IPS DF 4.7 (cell line): ENCODE results near the gene ARHGEF28.
A peak's percentile ranks its signal among the peaks of the same experiment; 100 is the strongest.

Source experiments
- DNase-seq: peaks from one replicate; pipeline ENCODE4 v3.0.0-alpha.2; 2013; ENCODE audit warnings: low spot score; ENCODE audit errors: extremely low read depth

The ARHGEF28 gene

DNA sequence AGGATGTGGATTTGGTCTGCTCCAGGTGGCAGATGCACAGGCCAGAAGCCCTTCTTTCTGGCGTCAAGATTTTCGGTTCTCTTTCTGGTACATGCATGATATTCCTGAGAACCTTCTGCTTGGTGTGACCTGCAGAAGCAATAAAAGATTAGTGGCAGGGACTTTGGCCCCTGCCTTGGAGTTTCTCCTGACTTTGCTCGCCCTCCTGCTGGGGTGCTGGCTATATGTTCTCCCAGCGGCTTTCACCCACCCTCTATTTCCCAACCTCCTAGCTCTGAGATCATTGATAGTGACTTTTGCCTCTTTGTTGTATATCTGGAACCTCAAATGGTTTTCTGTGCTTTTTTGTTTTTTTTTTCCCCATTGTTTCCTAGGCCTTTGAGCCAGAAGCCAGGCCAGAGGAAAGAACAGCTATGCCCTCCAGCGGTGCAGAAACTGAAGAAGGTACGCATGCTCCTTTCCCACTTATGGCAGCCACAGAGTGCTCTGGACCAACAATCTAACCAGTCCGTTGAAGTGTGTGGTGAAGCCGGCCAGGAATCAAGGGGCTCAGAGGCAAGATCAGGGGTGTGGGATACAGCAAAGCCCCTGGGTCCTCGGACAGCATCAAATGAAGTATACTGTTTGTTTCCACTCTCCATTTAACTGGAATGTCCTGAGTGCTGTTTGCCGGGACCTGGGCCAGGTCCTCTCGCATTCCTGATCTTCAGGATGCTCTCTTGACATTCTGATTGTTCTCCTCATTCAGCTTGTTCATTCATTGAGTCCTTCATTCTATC is 154.5 kb downstream of the ARHGEF28 start:
- no peak for DNase-seq

DNA sequence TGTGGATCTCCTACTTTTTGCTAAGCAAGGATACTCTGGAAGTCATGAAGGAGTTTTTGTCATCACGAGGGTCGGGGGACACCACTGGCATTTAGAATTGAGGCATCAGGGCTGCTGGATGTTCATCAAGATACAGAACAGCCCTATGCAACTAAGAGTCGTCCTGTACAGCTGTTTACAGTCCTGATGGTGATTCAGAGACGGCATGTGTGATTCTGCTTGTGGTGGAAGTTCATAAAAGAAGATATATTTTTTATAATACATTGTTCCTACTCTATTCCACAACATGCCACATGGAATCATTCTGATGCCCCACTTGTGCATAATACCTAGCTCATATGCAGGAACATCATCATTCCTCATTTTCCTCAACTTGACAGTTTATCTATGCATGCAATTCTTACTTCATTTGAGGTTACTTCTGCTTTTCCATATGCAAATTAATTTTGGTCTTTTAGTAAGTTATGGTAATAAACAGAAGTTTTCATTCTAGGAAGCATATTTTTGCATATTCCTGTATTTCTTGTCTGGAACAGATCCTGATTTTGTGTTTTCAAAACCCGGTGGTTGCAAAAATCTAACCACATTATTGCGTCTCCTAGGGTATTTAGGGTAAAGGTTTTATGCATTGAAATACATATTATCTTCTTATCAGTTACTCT is 155.2 kb downstream of the ARHGEF28 start:
- no peak for DNase-seq

DNA sequence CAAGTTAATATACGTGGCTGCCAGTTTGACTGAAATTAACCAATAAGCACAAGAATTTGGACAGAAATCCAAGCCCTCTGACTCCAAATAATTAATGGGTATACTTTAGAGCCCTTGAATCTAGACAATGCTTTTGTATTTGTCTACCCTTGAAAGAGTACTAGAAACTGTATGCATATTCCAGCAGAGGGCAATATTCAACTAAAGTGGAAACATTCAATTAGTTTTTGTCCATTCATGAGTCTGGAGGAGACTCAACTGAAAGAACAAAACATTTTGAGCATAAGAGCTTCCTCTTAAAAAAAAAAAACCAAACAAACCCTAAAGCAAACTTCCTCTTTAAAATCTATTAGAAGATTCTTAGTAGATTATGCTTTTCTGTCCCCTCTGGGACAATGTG is 157.8 kb downstream of the ARHGEF28 start:
- no peak for DNase-seq

DNA sequence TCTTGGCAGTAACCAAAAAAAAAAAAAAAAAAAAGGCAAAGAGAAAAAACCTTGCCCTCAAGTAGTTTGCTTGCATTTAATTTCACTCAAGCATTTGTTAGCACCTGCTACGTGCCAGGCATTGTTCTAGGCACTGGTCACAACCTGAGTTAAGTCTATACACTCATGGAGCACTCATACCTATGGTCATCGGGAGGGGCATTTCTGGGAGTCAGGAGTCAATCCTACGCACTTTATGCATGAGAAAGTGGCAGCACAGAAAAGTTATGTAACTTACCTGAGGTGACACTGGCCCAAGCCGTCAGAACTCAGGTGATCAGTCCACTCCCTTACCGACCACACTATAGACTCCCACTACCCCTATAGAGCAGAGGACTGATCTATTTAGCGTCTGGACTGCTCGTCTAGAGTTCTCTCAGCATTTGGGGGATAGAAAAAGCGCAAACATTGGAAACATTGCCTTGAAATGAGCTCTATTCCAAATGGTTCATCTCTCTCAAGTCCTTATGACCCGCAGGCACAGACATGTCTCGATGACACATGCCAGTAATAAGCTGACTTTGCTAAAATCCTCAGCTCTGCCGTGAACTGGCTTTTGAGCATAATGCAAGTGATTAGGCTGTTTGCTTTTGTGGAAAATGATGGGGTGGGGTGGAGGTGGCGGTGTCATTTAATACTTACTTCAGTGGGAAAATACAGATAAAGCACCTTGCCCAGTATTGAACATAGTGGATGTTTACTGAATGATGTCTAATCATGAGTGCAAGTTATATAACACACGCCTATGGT is 160.2 kb downstream of the ARHGEF28 start:
- no peak for DNase-seq

DNA sequence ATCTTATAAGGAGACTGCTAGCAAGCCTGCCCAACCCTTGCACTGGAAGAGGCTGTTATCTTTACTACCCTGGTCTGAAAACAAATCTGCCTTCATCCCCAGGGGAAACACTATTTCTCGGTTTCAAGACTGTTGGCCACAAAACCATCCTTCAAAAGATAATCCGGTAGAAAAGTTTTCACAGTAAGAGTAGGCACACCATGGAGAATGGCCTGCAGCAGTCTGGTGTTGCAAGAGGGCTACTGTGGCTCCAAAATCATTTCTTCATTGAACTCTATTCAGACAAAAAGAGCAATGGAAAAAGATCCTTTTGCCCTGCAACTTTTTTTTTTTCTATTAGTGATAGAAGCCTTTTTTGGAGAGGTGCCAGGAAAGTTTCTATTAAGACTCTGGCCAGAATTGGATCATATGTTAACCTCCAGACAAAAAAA is 163.9 kb downstream of the ARHGEF28 start:
- no peak for DNase-seq

DNA sequence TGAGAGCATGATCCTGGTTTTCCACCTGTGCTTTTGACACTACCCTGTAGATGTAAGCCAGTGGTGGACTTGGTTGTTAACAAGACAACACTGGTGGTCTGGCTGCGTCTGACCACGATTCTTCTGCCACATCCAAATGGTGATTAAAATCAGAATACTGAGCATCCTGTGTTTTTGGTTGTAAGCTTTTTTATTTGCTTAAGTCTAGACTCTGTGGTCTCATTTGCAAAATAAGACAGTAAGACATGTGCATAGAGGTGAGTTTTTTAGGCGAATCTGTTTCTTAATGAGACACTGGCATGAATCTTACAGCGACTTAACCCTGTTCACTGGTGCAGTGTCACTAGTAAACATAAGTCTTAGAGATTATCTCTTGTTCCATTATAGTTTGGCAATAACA is 165.4 kb downstream of the ARHGEF28 start:
- no peak for DNase-seq

DNA sequence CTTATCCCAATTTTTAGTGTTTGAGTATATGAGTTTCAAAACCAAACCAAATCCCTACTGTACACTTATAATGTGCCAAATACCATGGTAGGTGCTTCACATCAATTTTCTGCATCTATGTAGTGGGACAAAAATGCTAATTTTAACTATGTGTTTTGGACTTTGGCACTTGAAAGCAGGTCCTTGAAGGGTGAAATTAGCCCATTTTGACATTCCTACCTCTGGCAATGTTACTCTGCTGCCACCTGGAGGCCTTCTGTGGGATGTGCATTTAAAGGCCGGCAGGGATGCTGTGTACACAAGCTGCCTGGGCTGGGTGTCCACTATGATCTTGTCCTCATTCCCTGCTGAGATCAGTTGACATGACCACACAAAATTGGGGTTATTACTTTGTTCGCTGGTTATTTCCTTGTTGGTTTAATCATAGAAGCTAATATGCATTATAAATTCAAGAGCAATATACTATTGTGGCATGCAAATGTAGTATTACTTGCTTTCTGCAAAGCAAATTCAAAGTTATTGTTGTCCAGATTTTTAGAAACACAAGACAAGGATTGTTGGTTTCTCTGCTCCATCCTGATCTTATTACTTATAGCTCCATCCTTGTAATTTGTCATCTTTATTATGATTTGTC is 166.8 kb downstream of the ARHGEF28 start:
- DNase-seq: peak; percentile 25

DNA sequence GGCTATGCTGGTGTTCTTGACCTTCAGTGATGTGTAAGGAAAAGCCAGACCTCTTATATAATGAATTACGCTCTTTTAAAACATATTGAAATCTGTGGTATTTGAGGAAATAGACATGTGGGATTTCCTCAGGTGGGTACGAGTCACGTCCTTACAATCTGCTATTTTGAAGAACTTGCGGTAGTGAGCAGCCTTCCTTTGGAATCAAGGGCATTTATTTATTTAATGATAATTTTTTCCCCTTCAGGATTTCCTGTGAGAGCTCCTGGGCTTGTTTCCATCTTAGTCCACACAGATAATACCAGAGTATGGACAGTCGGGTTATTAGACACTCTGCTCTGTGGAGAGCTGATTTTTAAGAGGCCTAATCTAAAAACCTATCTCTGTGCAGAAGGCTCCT is 167.9 kb downstream of the ARHGEF28 start:
- no peak for DNase-seq

DNA sequence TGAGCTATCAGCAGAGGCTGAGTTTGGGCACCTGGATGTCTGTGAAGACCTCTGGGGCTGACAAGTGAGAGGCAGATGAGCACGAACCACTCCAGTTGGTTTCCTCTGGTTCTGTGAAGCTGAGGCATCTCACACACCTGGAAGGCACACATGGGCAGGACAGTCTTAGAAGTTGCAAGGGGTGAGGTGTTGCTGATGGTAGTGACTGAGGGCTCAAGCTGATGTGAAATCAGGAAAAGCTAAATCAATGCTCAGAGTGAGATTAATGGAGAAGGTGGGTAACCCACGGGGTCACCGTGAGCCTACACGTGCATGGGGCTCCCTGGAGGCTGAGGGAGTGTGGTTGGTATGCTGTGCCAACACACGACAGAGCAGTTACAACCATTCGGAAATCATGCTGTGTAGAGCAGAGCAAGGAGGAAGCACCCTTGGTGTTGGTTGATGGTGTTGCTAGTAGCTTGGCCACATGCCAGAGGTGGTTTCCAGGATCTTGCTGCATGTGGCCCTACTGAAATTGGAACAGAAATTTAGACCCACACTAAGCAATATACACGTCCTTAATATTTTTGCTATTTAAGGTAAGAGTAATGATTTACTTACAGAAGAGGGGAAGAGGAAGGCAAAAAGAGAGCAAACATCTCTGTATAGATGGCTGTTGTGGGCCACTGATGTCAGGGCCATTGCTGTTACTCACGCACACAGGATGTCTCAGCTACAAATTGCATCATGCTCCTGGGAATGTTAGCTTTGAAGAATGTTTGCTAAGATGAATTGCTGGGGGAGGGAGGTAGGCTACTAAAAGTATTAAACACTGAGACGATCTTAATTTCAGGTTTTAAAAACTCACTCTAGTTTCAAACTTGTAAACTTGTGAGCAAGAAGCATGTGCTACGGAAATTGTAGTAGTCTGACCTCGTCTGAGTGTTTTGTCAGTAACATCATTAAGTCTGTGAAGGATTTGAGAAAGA is 170.5 kb downstream of the ARHGEF28 start:
- no peak for DNase-seq

DNA sequence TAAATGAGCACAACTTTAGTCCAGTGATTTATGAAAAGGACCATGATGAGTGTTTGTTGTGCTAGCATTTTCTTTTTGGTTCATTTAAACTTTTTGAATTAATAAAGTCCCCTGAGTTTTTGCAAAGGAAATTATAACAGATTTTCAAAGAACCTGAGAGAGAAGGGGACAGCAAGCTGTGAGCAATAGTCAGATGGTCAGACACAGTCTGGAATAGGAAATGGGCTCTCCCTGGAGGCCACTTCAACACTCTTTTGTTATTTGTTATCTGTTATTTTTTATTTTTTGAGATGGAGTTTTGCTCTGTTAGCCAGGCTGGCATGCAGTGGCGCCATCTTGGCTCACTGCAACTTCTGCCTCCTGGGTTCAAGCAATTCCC is 171.1 kb downstream of the ARHGEF28 start:
- no peak for DNase-seq

DNA sequence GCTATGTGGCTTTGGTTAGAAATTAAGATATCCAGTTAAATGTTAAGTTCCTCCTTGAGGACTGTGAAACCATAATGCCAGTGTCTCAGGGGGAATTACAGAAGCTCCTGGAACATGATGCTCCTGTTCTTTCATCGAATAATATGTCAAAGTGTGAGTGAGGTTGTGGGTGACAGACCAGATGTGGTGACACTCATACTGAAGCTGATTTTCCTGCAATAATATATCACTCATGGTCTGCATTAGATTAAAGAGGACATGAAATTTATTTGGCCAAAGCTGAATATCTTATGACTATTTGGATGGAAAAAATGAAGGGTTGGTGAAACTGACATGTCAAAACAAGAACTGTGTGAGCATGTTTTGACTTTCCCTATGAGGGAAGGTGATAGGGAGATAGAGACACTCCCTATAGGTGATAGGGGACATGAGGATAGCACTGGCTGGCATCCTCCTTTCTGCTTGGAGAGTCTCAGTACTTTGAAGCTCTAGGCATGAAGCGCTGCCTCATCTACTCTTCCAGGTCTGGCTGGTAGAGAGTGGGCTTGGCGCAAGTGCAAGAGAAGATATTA is 173.5 kb downstream of the ARHGEF28 start:
- no peak for DNase-seq

DNA sequence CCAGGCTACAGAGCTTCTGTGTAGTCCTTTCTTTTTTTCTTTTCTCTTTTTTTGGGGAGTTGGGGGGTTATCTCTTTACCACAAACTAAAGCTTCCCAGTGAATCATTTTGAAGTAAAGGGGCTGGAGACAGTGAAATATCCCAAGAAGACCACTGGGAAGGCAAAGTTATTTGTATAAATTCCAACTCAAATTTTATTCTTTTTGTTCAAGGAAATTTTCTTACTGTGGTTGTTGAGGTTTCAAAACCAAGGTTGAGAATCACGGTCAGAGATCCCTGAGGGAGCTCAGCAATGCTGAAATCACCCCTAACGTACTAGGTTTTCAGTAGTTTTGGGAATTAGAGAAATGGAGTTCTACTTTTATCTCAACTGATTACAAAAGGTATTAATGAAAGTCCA is 175.7 kb downstream of the ARHGEF28 start:
- DNase-seq: no peak

DNA sequence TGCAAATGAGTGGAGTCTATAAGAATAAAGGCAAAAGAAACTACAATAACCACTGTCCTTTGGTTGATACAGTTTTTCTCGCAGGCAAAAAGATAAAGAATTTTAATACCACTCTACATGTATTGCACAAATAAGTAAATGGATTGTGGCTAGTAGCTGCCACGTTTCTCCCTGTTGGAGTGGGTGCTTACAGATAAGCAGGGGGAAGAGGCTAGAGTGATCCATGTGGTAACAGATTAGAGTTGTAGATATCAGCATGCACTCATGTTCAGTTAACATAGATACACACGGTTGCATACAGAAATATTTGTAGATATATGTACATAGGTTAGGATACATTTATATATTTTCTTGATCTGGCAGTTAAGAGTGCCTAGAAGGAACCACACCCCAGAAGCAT is 179.5 kb downstream of the ARHGEF28 start:
- no peak for DNase-seq

DNA sequence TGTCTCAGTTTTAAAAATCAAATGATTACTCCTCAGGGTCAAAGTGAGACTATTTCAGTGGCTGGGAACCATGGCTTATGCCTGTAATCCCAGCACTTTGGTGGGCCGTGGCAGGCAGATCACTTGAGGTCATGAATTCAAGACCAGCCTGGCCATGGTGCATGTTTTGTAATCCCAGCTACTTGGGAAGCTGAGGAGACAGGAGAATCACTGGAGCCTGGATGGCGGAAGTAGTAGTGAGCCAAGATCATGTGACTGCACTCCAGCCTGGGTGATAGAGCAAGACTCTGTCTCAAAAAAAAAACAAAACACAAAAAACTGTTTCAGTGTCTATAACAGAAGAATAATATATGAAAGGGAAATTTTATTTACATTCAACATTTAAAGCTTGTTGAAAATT is 182.9 kb downstream of the ARHGEF28 start:
- no peak for DNase-seq

DNA sequence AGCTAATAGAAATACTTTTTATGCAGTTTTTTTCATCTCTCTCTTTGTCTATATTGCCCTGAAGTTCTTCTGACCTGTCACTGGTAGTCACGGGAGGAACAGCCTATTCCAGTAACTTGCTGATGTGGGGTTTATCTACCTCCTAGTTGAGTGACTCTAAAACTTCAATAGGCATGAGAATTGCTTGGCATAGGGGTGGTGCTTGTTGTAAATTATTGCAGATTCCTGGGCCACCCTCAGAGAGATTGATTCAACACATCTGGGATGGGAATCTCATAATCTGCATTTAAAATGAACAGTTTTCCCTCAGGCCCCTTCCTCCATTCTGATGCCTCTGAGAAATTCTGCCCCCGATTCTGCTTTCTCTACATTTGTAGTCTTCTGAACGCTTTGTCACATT is 184.4 kb downstream of the ARHGEF28 start:
- no peak for DNase-seq

DNA sequence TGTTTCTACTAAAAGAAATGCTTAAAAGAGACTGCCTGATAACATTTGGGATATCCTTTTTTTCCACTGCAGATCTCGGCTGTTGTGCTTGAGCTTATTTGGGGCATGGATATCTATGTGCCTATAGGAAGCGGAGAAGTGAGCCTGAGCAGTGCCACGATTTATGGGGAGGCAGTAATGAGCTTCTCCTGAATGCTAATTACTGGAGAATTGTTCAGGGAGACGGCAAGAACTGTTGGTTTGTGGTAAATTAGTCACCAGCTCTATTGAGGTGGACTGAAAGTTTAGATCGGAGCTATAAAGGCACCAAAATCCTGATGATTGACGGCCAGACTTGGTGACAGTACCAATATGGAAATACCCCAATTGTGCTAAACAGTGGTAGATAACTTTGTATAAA is 186.5 kb downstream of the ARHGEF28 start:
- no peak for DNase-seq

DNA sequence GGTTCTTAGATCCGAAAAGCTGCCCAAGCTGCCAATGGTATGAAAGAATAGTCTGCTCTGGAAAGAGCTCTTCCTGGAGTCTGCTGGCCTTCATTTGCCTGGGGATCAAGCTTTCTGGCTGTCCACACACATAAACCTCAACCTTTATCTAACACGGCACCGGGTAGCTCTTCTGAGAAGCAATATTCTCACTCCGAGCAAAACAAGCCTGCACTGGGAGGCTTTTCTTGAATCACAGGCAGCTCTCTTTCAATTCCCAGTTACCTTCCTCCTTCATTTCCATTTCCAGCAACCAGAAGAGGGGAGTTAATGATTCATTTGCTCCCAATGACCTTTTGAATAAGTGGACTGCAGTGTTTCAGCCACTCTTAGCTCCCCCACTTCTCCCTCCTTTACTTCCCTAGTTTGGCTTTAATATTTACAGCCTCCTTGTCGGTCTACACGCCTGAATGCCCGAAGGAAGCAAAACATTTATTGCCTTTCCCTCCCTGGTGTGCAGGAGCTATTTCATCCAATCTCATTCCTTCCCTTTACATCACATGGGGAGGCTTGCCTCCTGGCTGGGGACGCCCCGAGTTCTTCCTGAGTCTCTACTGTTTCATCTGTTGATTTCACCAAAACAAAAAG is 187.1 kb downstream of the ARHGEF28 start:
- DNase-seq: no peak

DNA sequence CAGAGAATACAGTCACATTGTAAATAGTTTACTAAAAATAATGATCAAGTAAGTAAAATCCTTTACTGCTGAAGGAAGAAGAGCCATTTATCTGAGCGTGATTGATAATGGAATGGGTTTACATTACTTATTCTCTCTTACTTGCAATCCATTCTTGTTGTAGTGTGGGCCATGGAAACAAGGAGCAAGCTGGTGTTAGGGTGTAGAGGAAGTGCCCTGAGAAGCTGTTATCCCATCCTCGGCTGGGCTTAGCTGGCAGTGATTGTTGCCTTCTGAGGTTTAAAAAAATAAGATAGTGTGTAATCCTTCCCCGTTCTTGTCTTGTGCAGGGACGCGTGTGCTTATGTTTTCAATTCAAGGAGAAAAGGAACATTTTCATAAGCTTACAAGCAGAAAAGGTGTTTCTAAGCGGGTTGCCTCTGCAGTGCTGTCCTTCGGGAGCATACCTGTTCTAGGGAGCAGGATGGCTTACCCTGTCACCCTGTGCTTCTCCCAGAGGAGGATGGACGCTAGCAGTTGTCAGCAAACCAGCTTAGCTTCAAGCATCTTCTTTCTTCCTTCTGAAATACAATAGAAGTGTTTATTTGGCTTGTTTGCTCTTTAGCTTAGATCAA is 188.3 kb downstream of the ARHGEF28 start:
- no peak for DNase-seq

DNA sequence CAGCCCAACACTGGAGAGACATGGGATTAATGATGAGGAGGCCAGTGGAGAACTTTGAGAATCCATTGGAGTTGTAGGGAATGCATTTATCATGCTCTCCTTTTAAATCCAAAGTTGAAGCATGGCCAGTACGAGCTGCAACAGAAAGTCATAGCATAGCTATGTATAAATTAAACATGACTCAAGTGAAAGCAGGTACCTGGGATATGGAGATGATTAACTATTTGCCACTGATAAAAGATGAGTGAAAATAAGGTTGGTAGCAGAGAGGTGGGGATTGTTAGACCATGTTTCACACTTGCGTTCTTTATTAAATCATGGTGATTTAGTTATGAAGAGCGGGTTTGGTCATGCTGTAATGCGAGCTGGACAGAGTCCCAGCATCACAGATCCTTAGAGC is 189.6 kb downstream of the ARHGEF28 start:
- no peak for DNase-seq
